Gastroesophageal sphincter (tissue), 4 donors: Measurements from ENCODE around the gene AGAP3. TPM values are rescaled to one million over a fixed set of nuclear protein-coding genes. Genes with fewer than 3 reads are reported as not detected.

Experiments used
- ATAC-seq: fragments of 150-250 bp; one replicate; pipeline ENCODE4 v1.9.1; 2016; ENCODE audit warnings: mild to moderate bottlenecking, moderate library complexity
- H3K27ac ChIP-seq, 4 donors: fragments of 200-600 bp; sonication (generic) in 3 of 4; 1 replicate in 3 of 4; 2 replicates in 1 of 4; pipeline ENCODE4 v1.5.1; 2016 to 2019
- H3K27me3 ChIP-seq: fragments of 200-600 bp; sonication (generic); one replicate; pipeline ENCODE4 v1.5.1; 2019
- H3K36me3 ChIP-seq, 2 donors: fragments of 200-600 bp; sonication (generic); one replicate each; pipeline ENCODE4 v1.5.1; 2019; ENCODE audit warnings: control low read depth in 1 of 2
- H3K4me1 ChIP-seq, 3 donors: fragments of 200-600 bp; sonication (generic); 1 replicate in 2 of 3; 2 replicates in 1 of 3; pipeline ENCODE4 v1.5.1; 2016 to 2019; ENCODE audit warnings: control low read depth in 2 of 3
- H3K4me3 ChIP-seq, 2 donors: fragments of 200-600 bp; sonication (generic); one replicate each; pipeline ENCODE4 v1.5.1; 2019; ENCODE audit warnings: mild to moderate bottlenecking in 1 of 2, moderate library complexity in 1 of 2
- H3K9me3 ChIP-seq, 3 donors: fragments of 200-600 bp; sonication (generic); one replicate each; pipeline ENCODE4 v1.5.1; 2017 to 2019; ENCODE audit warnings: control low read depth in 2 of 3
- CTCF ChIP-seq, 4 experiments: fragments of 200-600 bp in 2 of 4; fragments of 450-650 bp in 2 of 4; sonication (generic) in 1 of 4; IDR thresholded peaks; one replicate each; pipeline ENCODE4 v1.5.1; 2017 to 2019; ENCODE audit warnings: antibody characterized with exemption in 4 of 4, mild to moderate bottlenecking in 2 of 4, moderate library complexity in 2 of 4
- EP300 ChIP-seq: sonication (generic); formaldehyde crosslinking; IDR thresholded peaks from one replicate; pipeline ENCODE4 v1.6.1; 2017; ENCODE audit warnings: antibody characterized with exemption, mild to moderate bottlenecking
- POLR2A ChIP-seq, 2 donors: fragments of 450-650 bp; IDR thresholded peaks; one replicate each; pipeline ENCODE4 v1.6.1; 2017; ENCODE audit warnings: antibody characterized with exemption in 2 of 2, mild to moderate bottlenecking in 2 of 2, moderate library complexity in 1 of 2
- POLR2AphosphoS5 ChIP-seq: sonication (generic); formaldehyde crosslinking; IDR thresholded peaks from one replicate; pipeline ENCODE4 v1.6.1; 2017; ENCODE audit warnings: antibody characterized with exemption
- WGBS, 2 donors: methylation state at CpG; one replicate each; pipeline ENCODE4 v1.1.5; 2018; ENCODE audit warnings: low coverage in 1 of 2; 5-methylcytosine and 5-hydroxymethylcytosine counted together
- total RNA-seq, 4 donors: library from RNA; depleted of rRNA; stranded (reverse); fragments of >200 nt; gene quantifications; one replicate each; pipeline ENCODE4 v1.1.0, GENCODE V29; 2016

Gene AGAP3
- total RNA-seq, 4 donors from 2014 or later: 36.3 to 68.2 (median 55.7) TPM

- peaks cover 0 to 26% (median 3%) of the 10 kb centered on the region in 3 donors for H3K4me1 ChIP-seq
- peaks cover 0 to 88% of the 10 kb centered on the region in 2 donors for H3K36me3 ChIP-seq
- H3K27me3 ChIP-seq: no peaks in the 10 kb centered on the region
- no peaks in the 10 kb centered on the region for H3K9me3 ChIP-seq
- no peak for TF ChIP-seq EP300
- TF ChIP-seq POLR2AphosphoS5: no peak
- no peak for TF ChIP-seq POLR2A (IDR thresholded peaks at IDR 0.05)
- TF ChIP-seq CTCF (IDR thresholded peaks at IDR 0.05): no peak
- H3K27ac ChIP-seq: no peak overlapping the region
- WGBS, 2 donors: 40% methylated on average over 1 of the region's 17 CpGs; no CpG with 5 or more reads in 1 of the 2 donors
- no peak for ATAC-seq
- H3K4me3 ChIP-seq: no peak overlapping the region
Observed at GRCh38 chr7:151073990-151074389, 12.3 kb upstream of the AGAP3 start.

- Histone ChIP-seq H3K36me3 (peaks cover 0 to 78% of the 10 kb centered on the region in 2 donors), H3K4me3 (no peak overlapping the region), H3K9me3 (no peaks in the 10 kb centered on the region), H3K27ac (no peak overlapping the region), H3K27me3 (no peaks in the 10 kb centered on the region), H3K4me1 (peaks cover 0 to 37% (median 12%) of the 10 kb centered on the region in 3 donors)
- no peak for TF ChIP-seq POLR2A (IDR thresholded peaks at IDR 0.05)
- TF ChIP-seq POLR2AphosphoS5: no peak
- TF ChIP-seq EP300: no peak
- TF ChIP-seq CTCF (IDR thresholded peaks at IDR 0.05): no peak
- no peak for ATAC-seq
- WGBS, 2 donors: 79 to 100% methylated on average over 1 to 4 of the region's 26 CpGs
Observed at GRCh38 chr7:151074817-151075661, 11.2 kb upstream of the AGAP3 start.

GRCh38 chr7:151075662-151075971 lies 10.7 kb upstream of the AGAP3 start:
- Histone ChIP-seq H3K27ac (no peak overlapping the region), H3K4me1 (peaks cover 0 to 38% (median 12%) of the 10 kb centered on the region in 3 donors), H3K27me3 (no peaks in the 10 kb centered on the region), H3K4me3 (no peak overlapping the region), H3K36me3 (peaks cover 0 to 72% of the 10 kb centered on the region in 2 donors), H3K9me3 (no peaks in the 10 kb centered on the region)
- no peak for TF ChIP-seq POLR2A (IDR thresholded peaks at IDR 0.05)
- no peak for TF ChIP-seq POLR2AphosphoS5
- no peak for TF ChIP-seq EP300
- no peak for TF ChIP-seq CTCF (IDR thresholded peaks at IDR 0.05)
- no peak for ATAC-seq
- 77% methylated on average over 4 of the region's 7 CpGs; no CpG with 5 or more reads in 1 of the 2 donors for WGBS, 2 donors

GRCh38 chr7:151075978-151076426 lies 10.3 kb upstream of the AGAP3 start:
- Histone ChIP-seq H3K36me3 (peaks cover 0 to 68% of the 10 kb centered on the region in 2 donors), H3K27ac (no peak overlapping the region), H3K27me3 (no peaks in the 10 kb centered on the region), H3K9me3 (no peaks in the 10 kb centered on the region), H3K4me3 (no peak overlapping the region), H3K4me1 (peaks cover 0 to 42% (median 14%) of the 10 kb centered on the region in 3 donors)
- no peak for TF ChIP-seq CTCF (IDR thresholded peaks at IDR 0.05)
- TF ChIP-seq POLR2A (IDR thresholded peaks at IDR 0.05): no peak
- TF ChIP-seq EP300: no peak
- TF ChIP-seq POLR2AphosphoS5: no peak
- ATAC-seq: no peak
- 75 to 85% methylated on average over 5 to 20 of the region's 22 CpGs for WGBS, 2 donors
